ENCODE data around the gene ADAMTS3.

The ADAMTS3 gene

DNA sequence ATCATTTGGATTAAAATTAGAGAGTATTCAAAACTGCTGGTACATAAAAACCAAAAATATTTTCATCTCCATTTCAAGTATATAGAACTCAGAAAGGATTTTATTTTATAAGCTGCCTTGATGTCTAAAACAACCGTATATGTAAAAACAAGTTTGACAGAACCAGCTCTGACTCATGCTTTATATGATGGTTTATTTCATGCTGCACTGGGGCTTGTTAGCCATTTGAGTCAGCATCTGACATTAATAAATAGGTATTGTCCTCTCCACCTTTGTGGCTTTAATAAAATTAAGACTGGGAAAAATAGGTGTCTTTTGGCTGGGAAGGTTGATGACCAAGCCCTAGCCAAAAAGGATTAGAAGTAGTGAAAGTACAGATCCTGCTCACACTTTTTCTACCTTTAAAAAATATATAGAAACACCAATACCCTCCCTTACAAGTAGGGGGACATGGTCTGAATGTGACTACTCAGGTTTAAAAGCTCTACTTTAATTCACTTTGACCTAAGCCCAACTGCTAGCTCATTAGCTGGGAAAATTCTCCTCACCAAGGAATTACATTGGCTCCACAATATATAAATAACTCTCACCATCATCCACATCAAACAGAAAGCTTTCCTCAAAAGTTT lies 228.1 kb downstream of the ADAMTS3 start:
- Mint-ChIP-seq H3K4me1 (no peaks in the 10 kb centered on the region), H3K36me3 (ENCODE audit: low read depth) (no peaks in the 10 kb centered on the region), H3K27me3 (peaks cover 1% of the 10 kb centered on the region), H3K4me3 (no peak overlapping the region), H3K9me3 (no peaks in the 10 kb centered on the region), H3K27ac (no peak overlapping the region)
- DNase-seq (no peak), ATAC-seq (no peak)

DNA sequence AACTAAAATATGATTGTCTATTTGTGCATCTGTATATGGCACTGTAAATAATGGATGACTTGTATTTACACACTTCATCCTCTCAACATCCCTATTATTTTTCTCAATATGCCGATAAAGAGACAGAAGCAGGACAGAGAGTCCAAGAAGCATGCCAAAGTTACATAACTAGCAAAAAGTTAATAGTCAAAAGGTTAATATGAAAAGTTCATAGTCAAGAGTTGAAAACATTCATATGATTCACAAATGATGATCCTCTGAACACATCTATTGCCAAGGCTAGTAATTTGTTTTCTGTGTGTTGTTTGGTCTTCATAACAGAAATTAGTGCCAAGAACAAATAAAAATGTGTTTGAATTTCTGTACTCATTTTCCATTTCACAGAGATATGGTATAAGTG lies 231.0 kb downstream of the ADAMTS3 start:
- H3K9me3 Mint-ChIP-seq: no peaks in the 10 kb centered on the region
- H3K27me3 Mint-ChIP-seq: peaks cover 1% of the 10 kb centered on the region
- no peak for DNase-seq
- H3K27ac Mint-ChIP-seq: no peak overlapping the region
- H3K4me1 Mint-ChIP-seq: no peaks in the 10 kb centered on the region
- no peak overlapping the region for H3K4me3 Mint-ChIP-seq
- ATAC-seq: no peak
- H3K36me3 Mint-ChIP-seq (ENCODE audit: low read depth): no peaks in the 10 kb centered on the region

DNA sequence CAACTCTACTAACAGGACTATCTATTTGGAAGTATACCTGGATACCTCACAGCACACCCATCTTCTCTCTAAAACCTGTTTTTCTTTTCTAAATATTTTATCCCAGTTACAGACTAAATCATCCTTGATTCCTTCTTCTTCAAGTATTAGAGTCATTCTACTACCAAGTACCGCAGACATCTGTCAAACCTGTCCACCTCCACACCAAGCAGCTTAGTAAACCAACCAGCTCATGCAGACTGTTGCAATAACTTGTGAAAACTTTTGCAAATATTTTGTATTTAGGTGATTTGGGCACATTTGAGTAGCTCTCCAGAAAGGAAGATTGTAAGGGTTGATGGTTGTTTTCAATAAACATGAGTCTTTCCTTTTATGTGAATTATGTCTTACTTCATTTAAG lies 238.6 kb downstream of the ADAMTS3 start:
- DNase-seq: no peak
- H3K4me3 Mint-ChIP-seq: no peak overlapping the region
- no peak for ATAC-seq

DNA sequence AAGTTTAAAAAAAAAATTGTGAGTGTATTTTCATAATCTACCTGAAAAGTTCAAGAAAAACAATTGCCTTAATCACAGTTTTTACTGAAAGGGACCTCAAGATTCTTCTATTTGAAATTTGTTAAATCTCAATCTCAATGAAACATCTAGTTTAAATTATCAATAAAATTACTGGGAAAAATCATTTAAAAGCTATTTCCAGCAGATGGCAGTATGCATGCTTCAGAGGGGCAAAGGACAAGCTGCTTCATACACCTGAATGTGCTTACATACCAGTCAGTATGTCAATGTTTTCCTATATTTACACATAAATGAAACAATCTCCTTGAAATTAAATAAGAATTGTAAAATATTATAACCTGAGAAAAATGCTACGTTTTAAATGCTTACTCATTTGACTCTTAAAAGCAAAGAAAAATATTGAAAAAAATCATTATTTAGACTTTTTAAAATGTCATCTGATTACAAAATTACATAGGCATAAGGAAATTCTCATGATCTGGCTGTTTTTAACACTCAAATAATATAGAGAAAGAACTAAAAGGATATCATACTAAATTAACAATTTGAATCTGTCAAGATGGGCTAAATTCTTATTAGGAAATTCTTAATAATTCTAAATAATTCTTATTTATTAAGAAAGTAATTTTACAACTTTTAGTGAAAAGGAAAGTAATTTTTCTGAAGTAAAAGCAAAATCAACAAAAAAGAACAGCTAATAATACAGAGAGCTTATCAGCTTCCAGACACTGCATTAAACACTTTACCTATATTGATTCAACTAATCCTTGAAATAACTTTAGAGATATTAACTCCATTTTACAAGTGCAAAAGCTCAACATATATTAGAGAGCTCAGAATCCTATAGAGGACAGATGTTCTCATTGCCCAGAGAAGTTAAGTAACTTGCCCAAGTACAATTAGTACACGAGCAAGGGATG lies 242.1 kb downstream of the ADAMTS3 start:
- ATAC-seq (no peak), DNase-seq (no peak)

More for the DNA sequence above, 238.6 kb downstream of the ADAMTS3 start:
- Mint-ChIP-seq H3K27ac (no peak overlapping the region), H3K36me3 (ENCODE audit: low read depth) (no peaks in the 10 kb centered on the region), H3K9me3 (no peaks in the 10 kb centered on the region), H3K4me1 (no peaks in the 10 kb centered on the region), H3K27me3 (no peaks in the 10 kb centered on the region)

DNA sequence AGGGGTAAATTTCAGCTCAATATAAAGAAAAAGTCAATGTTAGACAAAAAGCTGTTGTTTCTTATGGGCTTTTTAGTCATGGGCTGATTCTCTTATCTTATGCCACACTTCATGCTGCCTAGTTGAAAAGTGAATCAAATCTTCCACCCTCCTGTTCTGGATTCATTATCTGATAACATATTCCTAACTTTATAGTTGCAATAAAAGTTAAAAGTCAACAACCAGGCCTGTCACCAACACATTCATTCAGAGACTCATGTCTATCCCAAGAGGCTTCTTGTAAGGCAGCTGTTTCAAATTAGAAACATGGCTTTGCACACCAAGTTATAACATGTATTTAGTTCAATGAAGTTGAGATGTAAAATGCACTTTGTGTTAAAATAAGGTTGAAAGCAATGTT lies 243.8 kb downstream of the ADAMTS3 start:
- DNase-seq (no peak), ATAC-seq (no peak)
- Mint-ChIP-seq H3K36me3 (ENCODE audit: low read depth) (no peaks in the 10 kb centered on the region), H3K9me3 (no peaks in the 10 kb centered on the region), H3K27me3 (peaks cover 14% of the 10 kb centered on the region), H3K4me3 (no peak overlapping the region), H3K27ac (no peak overlapping the region), H3K4me1 (peaks cover 4% of the 10 kb centered on the region)

More for the DNA sequence above, 242.1 kb downstream of the ADAMTS3 start:
- H3K4me1 Mint-ChIP-seq: no peaks in the 10 kb centered on the region
- peaks cover 6% of the 10 kb centered on the region for H3K27me3 Mint-ChIP-seq
- H3K4me3 Mint-ChIP-seq: no peak overlapping the region
- no peak overlapping the region for H3K27ac Mint-ChIP-seq
- no peaks in the 10 kb centered on the region for H3K9me3 Mint-ChIP-seq
- no peaks in the 10 kb centered on the region for H3K36me3 Mint-ChIP-seq (ENCODE audit: low read depth)

DNA sequence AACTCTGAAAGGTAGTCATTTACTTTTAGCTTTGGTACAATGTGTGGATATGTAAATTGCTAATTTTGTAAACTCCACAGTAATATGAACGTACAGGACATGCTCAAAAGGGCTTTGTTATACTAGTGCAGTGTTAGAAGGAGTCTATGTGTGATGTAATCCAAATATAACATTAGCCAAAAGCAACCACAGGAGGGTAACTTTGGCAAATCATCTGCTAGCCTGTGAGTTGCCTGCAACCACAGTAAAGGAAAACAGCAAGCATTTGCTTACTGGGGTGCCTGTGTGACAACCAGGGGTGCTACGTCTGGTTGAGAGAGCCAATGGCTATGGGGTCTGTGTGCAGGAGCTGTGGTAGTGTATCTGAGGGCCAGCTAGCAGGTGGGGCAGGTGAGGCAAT lies 245.8 kb downstream of the ADAMTS3 start:
- Mint-ChIP-seq H3K27me3 (peaks cover 23% of the 10 kb centered on the region), H3K4me3 (no peak overlapping the region), H3K4me1 (peaks cover 13% of the 10 kb centered on the region), H3K9me3 (no peaks in the 10 kb centered on the region), H3K36me3 (ENCODE audit: low read depth) (no peaks in the 10 kb centered on the region), H3K27ac (no peak overlapping the region)
- no peak for ATAC-seq
- DNase-seq: no peak

DNA sequence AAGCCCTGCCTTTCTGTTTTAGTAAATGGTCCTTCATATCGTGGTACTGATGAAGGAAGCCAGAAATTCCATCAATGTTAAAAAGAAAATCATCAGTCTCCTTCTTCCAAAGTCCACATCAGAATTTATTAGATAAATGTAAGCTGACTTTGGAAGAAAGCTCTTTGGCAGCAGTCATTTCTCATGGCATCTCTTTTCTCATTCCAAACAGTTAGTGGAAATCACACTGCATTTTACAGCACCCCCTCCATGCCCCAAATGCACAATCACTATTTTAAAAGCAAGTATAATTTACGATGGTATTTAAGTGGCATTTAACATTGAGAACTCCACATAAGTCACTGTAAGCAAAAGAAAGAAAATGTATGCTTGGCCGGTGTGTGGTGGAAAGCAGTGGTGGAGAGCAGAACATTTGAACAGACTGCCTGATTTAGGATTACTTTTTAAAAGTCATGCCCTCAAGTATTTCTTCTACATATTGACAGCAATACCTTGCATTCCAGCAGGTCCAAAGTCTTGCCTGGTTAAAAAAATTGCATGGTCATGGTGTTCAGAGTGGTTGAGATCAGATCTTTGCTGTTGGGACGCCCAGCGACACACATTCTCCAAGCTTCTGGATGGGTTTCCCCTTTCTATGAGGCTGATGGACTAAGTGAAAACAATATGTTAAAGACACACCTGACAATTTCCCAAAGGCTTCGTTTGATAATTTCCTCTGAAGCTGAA lies 248.6 kb downstream of the ADAMTS3 start:
- DNase-seq (no peak), ATAC-seq (no peak)
- peak overlapping the region; percentile 46 for H3K27ac Mint-ChIP-seq
- H3K4me3 Mint-ChIP-seq: no peak overlapping the region
- H3K36me3 Mint-ChIP-seq (ENCODE audit: low read depth): no peaks in the 10 kb centered on the region
- no peaks in the 10 kb centered on the region for H3K9me3 Mint-ChIP-seq
- peaks cover 23% of the 10 kb centered on the region for H3K27me3 Mint-ChIP-seq
- peaks cover 13% of the 10 kb centered on the region for H3K4me1 Mint-ChIP-seq

DNA sequence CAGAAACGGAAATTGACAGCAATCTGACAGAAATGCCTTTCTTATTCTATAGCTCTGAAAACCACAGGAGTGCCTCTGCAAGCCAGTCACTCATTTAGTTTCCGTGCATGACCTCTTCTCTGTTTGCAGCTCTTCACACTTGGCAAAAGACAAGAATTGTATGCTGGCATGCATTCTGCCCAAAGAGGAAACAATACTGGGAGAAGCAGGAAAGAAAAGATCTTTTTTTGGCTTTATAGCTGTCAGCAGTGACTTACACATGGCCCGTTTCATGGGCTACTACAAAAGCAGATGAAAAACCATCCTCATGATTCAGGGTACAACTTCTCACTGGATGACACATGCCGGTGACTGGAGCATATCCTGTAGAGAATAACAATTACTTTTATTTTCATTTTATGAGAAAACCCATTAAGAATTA lies 249.4 kb downstream of the ADAMTS3 start:
- Mint-ChIP-seq H3K27ac (no peak overlapping the region), H3K36me3 (ENCODE audit: low read depth) (no peaks in the 10 kb centered on the region), H3K4me3 (no peak overlapping the region), H3K9me3 (no peaks in the 10 kb centered on the region), H3K4me1 (peaks cover 13% of the 10 kb centered on the region), H3K27me3 (peaks cover 23% of the 10 kb centered on the region)
- no peak for DNase-seq
- peak; percentile 63 for ATAC-seq

DNA sequence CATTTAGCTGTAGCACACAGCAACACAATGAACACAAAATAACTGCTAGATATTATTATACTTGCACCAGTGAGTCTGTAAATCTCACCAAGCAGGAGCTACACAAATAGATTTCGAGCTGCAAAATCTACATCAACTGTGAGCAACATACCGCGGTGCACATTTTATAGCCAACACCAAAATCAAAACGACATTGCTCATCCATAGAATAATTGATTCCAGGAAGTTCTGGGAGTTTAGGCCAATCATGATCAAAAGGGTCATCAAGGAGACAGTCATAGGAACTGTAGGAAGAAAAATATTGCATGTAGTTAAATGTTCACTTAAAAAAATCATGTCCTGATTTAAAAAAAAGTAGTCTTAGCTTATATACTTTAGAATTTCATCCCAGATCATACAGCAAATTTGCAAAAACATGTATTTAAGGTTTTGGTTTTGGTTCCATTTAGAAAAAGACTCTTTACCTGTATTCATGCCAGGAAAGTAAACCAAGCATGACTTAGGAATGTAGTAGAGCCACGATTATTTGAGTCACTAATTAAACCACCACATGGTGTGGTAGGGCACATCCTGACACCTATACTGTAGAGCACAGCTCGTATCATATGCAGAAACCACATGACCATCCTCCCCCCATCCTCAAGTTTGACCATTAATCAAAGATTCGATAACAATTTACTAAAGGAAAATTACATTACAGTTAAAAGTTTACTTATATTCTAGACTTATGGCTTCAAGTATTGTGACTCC lies 250.4 kb downstream of the ADAMTS3 start:
- H3K36me3 Mint-ChIP-seq (ENCODE audit: low read depth): no peaks in the 10 kb centered on the region
- ATAC-seq: no peak

DNA sequence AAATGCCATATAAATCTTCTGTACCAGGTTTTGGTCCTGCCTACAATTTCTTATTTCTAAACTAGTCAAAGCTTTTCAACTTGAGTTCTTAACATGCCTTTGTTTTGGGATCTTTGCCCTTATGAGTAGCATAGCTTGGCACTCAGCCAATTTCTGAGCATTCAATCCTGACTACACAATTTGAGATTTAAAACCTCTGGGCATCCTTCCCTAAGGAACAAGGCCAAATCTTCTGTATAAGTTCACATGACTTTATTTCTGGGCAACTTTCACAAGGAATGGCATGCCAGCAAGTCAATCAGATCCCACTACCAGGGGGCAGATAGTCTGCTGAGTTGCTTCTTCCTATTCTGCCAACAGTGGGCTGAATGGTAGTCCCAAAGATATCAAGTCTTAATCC lies 254.2 kb downstream of the ADAMTS3 start:
- no peak overlapping the region for H3K27ac Mint-ChIP-seq
- H3K27me3 Mint-ChIP-seq: peaks cover 10% of the 10 kb centered on the region
- H3K4me3 Mint-ChIP-seq: no peak overlapping the region
- H3K9me3 Mint-ChIP-seq: no peaks in the 10 kb centered on the region
- DNase-seq (no peak), ATAC-seq (no peak)
- peaks cover 9% of the 10 kb centered on the region for H3K4me1 Mint-ChIP-seq
- H3K36me3 Mint-ChIP-seq (ENCODE audit: low read depth): no peaks in the 10 kb centered on the region

More for the DNA sequence above, 250.4 kb downstream of the ADAMTS3 start:
- H3K4me3 Mint-ChIP-seq: no peak overlapping the region
- H3K9me3 Mint-ChIP-seq: no peaks in the 10 kb centered on the region
- no peak for DNase-seq
- H3K4me1 Mint-ChIP-seq: peaks cover 13% of the 10 kb centered on the region
- H3K27ac Mint-ChIP-seq: no peak overlapping the region
- peaks cover 23% of the 10 kb centered on the region for H3K27me3 Mint-ChIP-seq

DNA sequence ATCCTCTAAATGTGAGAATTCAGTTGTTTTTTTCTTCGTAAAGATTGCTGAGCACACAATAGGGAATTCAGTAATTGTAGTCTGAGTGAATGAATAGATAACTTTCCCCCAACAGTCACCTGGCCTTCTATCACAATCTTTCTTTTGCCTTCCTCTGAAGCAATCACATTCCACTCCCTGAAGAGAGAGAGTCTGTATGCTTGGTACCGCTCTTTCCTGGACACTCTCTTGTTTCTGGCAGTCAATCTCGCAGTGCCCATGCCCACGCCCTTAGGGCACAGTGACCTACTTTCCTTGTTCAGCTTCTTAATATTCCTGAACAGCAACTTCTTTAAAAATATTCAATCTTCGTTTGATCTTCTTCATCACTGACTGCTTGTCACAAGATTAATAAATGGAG lies 255.9 kb downstream of the ADAMTS3 start:
- Mint-ChIP-seq H3K9me3 (no peaks in the 10 kb centered on the region), H3K4me1 (no peaks in the 10 kb centered on the region), H3K27me3 (no peaks in the 10 kb centered on the region), H3K36me3 (ENCODE audit: low read depth) (no peaks in the 10 kb centered on the region), H3K27ac (no peak overlapping the region), H3K4me3 (no peak overlapping the region)
- DNase-seq (no peak), ATAC-seq (no peak)

DNA sequence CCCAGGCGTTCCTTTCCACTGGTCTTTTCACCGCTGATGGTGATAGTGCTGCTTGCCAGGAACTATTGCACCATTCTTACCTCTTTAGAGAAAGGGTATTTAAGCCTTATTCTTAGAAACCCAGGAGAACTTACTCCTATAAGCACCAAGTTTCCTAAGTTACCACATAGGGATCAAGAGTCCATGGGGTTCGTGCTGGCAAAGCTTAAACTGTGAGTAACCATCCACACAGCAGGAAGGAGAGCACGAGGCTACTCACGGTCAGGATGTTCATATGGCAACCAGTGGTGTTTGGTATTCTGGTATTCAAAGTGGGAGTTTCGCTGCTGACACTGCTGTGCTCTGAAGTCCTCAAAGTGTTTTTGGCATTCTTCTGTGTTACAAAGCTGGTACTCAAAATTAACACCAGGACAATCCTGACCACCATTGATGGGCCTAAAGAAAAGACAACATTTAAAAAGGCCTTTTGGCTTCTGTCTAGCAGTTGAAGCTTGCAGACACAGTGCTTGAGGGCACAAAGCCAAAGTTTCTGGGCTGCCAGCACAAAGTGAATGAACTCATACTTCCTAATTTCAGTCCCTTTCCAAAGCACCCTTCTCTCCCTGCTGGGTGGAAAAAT lies 256.9 kb downstream of the ADAMTS3 start:
- H3K36me3 Mint-ChIP-seq (ENCODE audit: low read depth): no peaks in the 10 kb centered on the region
- DNase-seq: no peak
- no peak for ATAC-seq
- H3K4me3 Mint-ChIP-seq: no peak overlapping the region
- no peak overlapping the region for H3K27ac Mint-ChIP-seq
- H3K4me1 Mint-ChIP-seq: no peaks in the 10 kb centered on the region
- no peaks in the 10 kb centered on the region for H3K27me3 Mint-ChIP-seq
- H3K9me3 Mint-ChIP-seq: no peaks in the 10 kb centered on the region

DNA sequence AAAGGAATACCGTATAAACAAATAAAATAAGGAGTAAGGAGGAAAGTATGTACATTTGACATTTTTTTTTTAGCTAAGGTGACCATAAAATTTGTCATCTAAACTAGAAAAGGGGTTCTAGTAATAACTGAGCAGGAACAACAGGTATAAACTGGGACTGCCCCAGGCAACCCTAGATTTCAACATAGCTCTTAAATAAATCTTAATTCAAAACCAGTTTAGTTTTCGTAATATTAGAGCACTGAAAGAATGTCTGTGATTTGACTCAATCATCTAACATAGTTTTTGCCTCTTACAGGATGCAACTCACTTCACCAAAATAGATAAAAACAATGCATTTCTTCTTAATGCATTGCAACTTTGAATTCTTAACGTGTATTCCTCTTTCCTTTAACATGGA lies 257.7 kb downstream of the ADAMTS3 start:
- Mint-ChIP-seq H3K9me3 (no peaks in the 10 kb centered on the region), H3K27me3 (no peaks in the 10 kb centered on the region), H3K4me1 (no peaks in the 10 kb centered on the region), H3K27ac (no peak overlapping the region), H3K4me3 (no peak overlapping the region), H3K36me3 (ENCODE audit: low read depth) (no peaks in the 10 kb centered on the region)
- DNase-seq (no peak), ATAC-seq (no peak)

DNA sequence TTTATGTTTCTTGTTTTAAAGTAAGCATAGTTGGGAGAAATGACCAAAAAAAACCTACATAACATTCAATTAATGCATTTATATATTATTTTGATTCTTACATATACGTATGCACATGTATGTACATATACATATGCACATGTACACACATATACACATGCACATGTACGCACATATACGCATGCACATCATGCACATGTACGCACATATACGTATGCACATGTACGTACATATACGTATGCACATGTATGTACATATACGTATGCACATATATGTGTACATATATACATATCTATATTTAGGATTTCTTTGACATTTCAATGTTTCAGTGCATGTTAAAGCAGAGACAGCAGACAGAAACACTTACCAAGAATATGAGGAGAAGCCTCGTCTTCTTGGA lies 263.4 kb downstream of the ADAMTS3 start:
- H3K9me3 Mint-ChIP-seq: no peaks in the 10 kb centered on the region
- H3K4me1 Mint-ChIP-seq: no peaks in the 10 kb centered on the region
- ATAC-seq: no peak
- no peak for DNase-seq
- no peak overlapping the region for H3K27ac Mint-ChIP-seq
- no peaks in the 10 kb centered on the region for H3K36me3 Mint-ChIP-seq (ENCODE audit: low read depth)
- peaks cover 2% of the 10 kb centered on the region for H3K27me3 Mint-ChIP-seq
- H3K4me3 Mint-ChIP-seq: no peak overlapping the region
